CD4-positive, alpha-beta T cell (primary cell): ENCODE results near the gene LRPAP1. TPM values are rescaled to one million over a fixed set of nuclear protein-coding genes. Genes with fewer than 3 reads are reported as not detected.
"Not testable (repeated sequence)": the region's sequence is repeated elsewhere in the genome, so short reads cannot be mapped to it uniquely, and the experiment has no call there.

ENCODE experiments used
- ATAC-seq: fragments of 200-7000 bp; cut with Tn5 transposase; one replicate; pipeline ENCODE4 v1.10.0; 2022; ENCODE audit warnings: mild to moderate bottlenecking; ENCODE audit not compliant: poor library complexity
- CTCF ChIA-PET: fragments of 350-600 bp; sonication (Branson Sonifier 250); formaldehyde crosslinking; loops from one replicate; lab custom pipeline; 2021; ENCODE audit warnings: antibody characterized with exemption, inconsistent platforms; lab: Charles Lee
- POLR2A ChIA-PET: fragments of 350-600 bp; sonication (Branson Sonifier 250); formaldehyde crosslinking; loops from one replicate; lab custom pipeline; 2021; ENCODE audit warnings: antibody characterized with exemption, inconsistent platforms; lab: Charles Lee
- DNase-seq, 14 experiments: peaks; one replicate each; pipeline ENCODE4 v3.0.0-alpha.2; 2013 to 2020; ENCODE audit warnings: mixed read lengths in 2 of 14
- H3K27ac ChIP-seq, 2 donors: one replicate each; pipeline versions ENCODE4 v1.5.1 to v1.7.0; 2013; ENCODE audit warnings: low read length in 2 of 2, low read depth in 1 of 2, mild to moderate bottlenecking in 1 of 2
- H3K27me3 ChIP-seq, 2 experiments: 1 replicate in 1 of 2; 2 replicates in 1 of 2; pipeline versions ENCODE4 v1.6.1 to v1.7.0; 2013; ENCODE audit warnings: low read length in 2 of 2, control low read depth in 1 of 2, mild to moderate bottlenecking in 1 of 2, moderate library complexity in 1 of 2; ENCODE audit not compliant: insufficient read depth in 2 of 2, control insufficient read depth in 1 of 2
- H3K36me3 ChIP-seq: one replicate; pipeline ENCODE4 v1.6.1; 2013; ENCODE audit warnings: low read length, control low read depth; ENCODE audit not compliant: insufficient read depth
- H3K4me1 ChIP-seq: one replicate; pipeline ENCODE4 v1.6.1; 2013; ENCODE audit warnings: low read length, control low read depth; ENCODE audit not compliant: insufficient read depth
- H3K4me3 ChIP-seq: one replicate; pipeline ENCODE4 v1.5.1; 2013; ENCODE audit warnings: mild to moderate bottlenecking, low read length, moderate library complexity
- H3K9me3 ChIP-seq, 2 experiments: 1 replicate in 1 of 2; 2 replicates in 1 of 2; pipeline versions ENCODE4 v1.6.1 to v1.7.0; 2013; ENCODE audit warnings: low read length in 2 of 2, mild to moderate bottlenecking in 2 of 2, control low read depth in 1 of 2, moderate library complexity in 1 of 2; ENCODE audit not compliant: control insufficient read depth in 1 of 2, insufficient read depth in 1 of 2
- H3K27ac Mint-ChIP-seq: one replicate; pipeline ENCODE4 v1.8.0; 2020; ENCODE audit warnings: mixed read lengths
- H3K27me3 Mint-ChIP-seq: one replicate; pipeline ENCODE4 v1.8.0; 2021; ENCODE audit warnings: mixed read lengths
- H3K36me3 Mint-ChIP-seq: one replicate; pipeline ENCODE4 v1.8.0; 2021; ENCODE audit warnings: low read depth, mixed read lengths
- H3K4me1 Mint-ChIP-seq: one replicate; pipeline ENCODE4 v1.8.0; 2021; ENCODE audit warnings: low read depth, mixed read lengths
- H3K4me3 Mint-ChIP-seq: one replicate; pipeline ENCODE4 v1.8.0; 2020; ENCODE audit warnings: mild to moderate bottlenecking, mixed read lengths
- H3K9me3 Mint-ChIP-seq: one replicate; pipeline ENCODE4 v1.8.0; 2020; ENCODE audit warnings: mixed read lengths
- intact Hi-C, 2 experiments: fragments of 100-400 bp; cut with DNase I in 1 of 2; cut with micrococcal nuclease in 1 of 2; formaldehyde crosslinking; loops; one replicate each; pipeline versions ENCODE4 v1.15.1 to v1.9.0; 2023 to 2025; cut with DNase I, micrococcal nuclease
- polyA plus RNA-seq, 2 donors: library from polyadenylated mRNA; unstranded; fragments of 120-200 nt; gene quantifications; one replicate each; pipeline ENCODE4 v1.2.1, GENCODE V29; 2013
- total RNA-seq, 174 experiments: library from RNA in 2 of 174; stranded (reverse) in 2 of 174; gene quantifications; one replicate each; pipeline ENCODE4 v1.2.3 and lab custom pipeline; 2021 to 2026
- TF ChIP-seq, protein P1 (sequence below): fragments of 200-600 bp; IDR thresholded peaks from one replicate; pipeline ENCODE4 v1.8.0; 2022; ENCODE audit warnings: antibody characterized with exemption, mild to moderate bottlenecking

The LRPAP1 gene, protein sequence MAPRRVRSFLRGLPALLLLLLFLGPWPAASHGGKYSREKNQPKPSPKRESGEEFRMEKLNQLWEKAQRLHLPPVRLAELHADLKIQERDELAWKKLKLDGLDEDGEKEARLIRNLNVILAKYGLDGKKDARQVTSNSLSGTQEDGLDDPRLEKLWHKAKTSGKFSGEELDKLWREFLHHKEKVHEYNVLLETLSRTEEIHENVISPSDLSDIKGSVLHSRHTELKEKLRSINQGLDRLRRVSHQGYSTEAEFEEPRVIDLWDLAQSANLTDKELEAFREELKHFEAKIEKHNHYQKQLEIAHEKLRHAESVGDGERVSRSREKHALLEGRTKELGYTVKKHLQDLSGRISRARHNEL
- total RNA-seq: 10 to 100 TPM; 84.2 to 88.0 TPM
- polyA plus RNA-seq (2013, experiment 1 of 2): 100.0 TPM
- polyA plus RNA-seq (2013, experiment 2 of 2): 87.6 TPM
- 67.6 to 162 (median 95.7) reads per million in 172 experiments for total RNA-seq (lab: John Stamatoyannopoulos, UW)

DNA sequence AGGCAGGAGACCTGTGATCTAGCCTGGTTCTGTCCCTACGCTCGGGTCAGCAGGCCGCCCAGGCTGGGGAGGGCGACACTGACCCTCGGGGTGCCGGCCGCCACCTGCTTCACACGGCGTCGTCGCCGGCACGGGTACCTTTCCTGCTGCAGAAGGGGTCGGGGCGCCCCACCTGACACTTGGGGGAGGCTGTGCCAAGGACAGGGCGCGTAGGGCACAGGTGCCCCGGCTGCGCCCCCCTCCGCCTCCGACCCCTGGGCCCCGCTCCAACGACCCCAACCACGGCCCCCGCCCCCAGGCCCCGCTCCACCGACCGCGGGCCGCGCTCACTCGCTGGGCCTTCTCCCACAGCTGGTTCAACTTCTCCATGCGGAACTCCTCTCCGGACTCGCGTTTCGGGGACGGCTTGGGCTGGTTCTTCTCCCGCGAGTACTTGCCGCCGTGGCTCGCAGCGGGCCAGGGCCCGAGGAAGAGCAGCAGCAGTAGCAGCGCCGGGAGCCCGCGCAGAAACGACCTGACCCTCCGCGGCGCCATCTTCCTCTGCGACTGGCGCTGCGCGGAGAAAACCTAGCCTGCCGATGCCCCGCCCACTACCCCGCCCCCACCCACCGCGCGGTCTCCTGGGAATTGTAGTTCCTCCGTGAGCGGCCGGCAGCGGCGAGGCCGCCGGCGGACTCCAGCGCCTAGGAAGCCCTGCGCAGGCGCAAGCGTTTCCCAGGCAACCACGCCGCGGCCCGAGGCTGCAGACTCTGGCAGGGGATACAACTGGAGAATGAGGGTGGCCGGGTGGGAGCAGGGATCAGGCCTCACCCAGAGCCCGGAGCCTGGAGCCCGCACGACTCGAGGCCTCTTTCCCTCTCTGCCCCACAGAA lies at the start of gene LRPAP1:
Gene LRPAP1, minus strand, starts transcription at position 544 of the 872 bp plus-strand sequence. Its CDS starts 10 bp downstream, at position 534.
- Histone ChIP-seq H3K27me3 (no peaks in the 10 kb centered on the region), H3K4me1 (peaks cover 52% of the 10 kb centered on the region), H3K9me3 (peaks cover 0 to 8% of the 10 kb centered on the region in 2 experiments), H3K4me3 (peak within 1 kb of the TSS; percentile 85), H3K27ac (no peak within 1 kb of the TSS), H3K36me3 (peaks cover 23% of the 10 kb centered on the region)
- POLR2A ChIA-PET: interaction anchor here (0.6 kb wide), 1 partner anchor 1039 kb away, joined by 4 read pairs; no protein-coding TSS in a partner anchor
- Mint-ChIP-seq H3K36me3 (peaks cover 28% of the 10 kb centered on the region), H3K4me3 (peak within 1 kb of the TSS; percentile 100), H3K27me3 (no peaks in the 10 kb centered on the region), H3K4me1 (peaks cover 36% of the 10 kb centered on the region), H3K9me3 (no peaks in the 10 kb centered on the region), H3K27ac (peak within 1 kb of the TSS; percentile 94)
- TF ChIP-seq, protein P1, sequence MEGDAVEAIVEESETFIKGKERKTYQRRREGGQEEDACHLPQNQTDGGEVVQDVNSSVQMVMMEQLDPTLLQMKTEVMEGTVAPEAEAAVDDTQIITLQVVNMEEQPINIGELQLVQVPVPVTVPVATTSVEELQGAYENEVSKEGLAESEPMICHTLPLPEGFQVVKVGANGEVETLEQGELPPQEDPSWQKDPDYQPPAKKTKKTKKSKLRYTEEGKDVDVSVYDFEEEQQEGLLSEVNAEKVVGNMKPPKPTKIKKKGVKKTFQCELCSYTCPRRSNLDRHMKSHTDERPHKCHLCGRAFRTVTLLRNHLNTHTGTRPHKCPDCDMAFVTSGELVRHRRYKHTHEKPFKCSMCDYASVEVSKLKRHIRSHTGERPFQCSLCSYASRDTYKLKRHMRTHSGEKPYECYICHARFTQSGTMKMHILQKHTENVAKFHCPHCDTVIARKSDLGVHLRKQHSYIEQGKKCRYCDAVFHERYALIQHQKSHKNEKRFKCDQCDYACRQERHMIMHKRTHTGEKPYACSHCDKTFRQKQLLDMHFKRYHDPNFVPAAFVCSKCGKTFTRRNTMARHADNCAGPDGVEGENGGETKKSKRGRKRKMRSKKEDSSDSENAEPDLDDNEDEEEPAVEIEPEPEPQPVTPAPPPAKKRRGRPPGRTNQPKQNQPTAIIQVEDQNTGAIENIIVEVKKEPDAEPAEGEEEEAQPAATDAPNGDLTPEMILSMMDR: no peak
- ATAC-seq (peak; percentile 91), DNase-seq (peak; percentile 59 to 94 (median 80))
- CTCF ChIA-PET: no interaction called here
- intact Hi-C loops: loop anchor here in 1 of 2 experiments (5.0 to 10.0 kb wide), 3 partner anchors 425 to 1287 kb away; partner anchors contain the start of genes FAM193A, HAUS3 and POLN

DNA sequence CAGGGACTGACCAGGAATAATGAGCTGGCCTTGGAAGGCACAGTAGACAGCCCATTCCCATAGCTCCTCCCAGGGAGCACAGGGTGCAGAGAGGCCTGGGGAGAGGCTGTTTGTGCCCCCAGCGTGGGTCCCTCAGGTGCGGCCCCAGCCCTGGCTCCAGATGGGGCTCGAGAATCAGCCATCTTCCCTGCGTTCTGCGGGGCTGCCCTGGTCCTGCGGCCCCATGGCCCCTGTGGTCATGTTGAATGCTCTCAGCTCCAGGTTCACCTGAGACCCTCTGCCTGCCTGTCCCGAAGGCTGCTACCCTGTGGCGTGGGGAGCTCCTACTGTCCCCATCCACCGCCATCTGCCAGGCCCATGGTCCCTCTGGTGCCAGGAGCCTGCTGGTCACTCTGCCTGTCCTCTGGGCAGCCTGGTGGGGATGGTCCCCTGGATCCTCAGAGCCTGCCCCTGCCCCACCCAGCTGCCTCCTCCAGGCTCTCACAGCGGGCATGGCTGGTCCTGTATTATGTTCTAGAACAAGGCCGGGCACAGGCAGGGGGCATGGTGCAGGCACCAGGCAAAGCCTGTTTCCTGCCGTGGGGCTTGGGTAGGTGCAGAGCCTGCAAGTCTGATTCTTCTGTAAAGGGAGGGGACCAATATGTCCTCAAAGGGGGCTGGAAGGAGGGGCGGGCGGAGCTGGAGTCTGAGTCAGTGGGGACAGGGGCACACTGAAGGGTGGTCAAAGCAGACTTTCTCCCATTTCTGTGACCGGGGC lies 49.3 kb upstream of the LRPAP1 start:
- H3K9me3 Mint-ChIP-seq, H3K4me3 Mint-ChIP-seq, ATAC-seq, H3K27me3 ChIP-seq, DNase-seq, H3K36me3 Mint-ChIP-seq, H3K27ac Mint-ChIP-seq, CTCF ChIA-PET, H3K36me3 ChIP-seq, intact Hi-C loops, H3K9me3 ChIP-seq, H3K27ac ChIP-seq, H3K4me1 Mint-ChIP-seq, H3K4me1 ChIP-seq, H3K4me3 ChIP-seq, POLR2A ChIA-PET: not testable (repeated sequence)
- H3K27me3 Mint-ChIP-seq: peaks cover 23% of the 10 kb centered on the region

DNA sequence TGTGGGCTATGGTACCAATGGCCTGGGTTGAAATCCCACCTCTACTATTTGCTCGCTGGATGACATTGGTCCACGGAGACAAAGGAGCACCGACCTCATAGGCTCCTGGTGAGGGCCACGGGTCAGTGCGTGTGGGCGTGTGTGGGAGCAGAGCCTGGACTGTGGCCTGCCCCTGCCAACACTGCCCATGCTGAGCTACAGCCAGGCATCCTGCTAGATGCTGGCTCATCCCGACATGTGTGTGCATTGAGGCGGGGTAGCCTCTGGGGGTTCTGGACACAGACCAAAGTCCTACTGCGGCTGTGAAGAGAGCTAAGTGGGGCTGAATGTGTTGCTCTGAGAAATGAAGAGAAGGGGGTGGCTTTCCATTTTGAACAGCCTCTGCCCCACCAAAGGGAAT lies 48.6 kb upstream of the LRPAP1 start:
- H3K9me3 Mint-ChIP-seq, H3K27me3 ChIP-seq, H3K9me3 ChIP-seq, H3K36me3 Mint-ChIP-seq, H3K4me3 Mint-ChIP-seq, ATAC-seq, H3K4me1 Mint-ChIP-seq, POLR2A ChIA-PET, CTCF ChIA-PET, H3K27ac ChIP-seq, H3K4me3 ChIP-seq, H3K36me3 ChIP-seq, intact Hi-C loops, H3K4me1 ChIP-seq, DNase-seq, H3K27ac Mint-ChIP-seq: not testable (repeated sequence)
- peaks cover 23% of the 10 kb centered on the region for H3K27me3 Mint-ChIP-seq

DNA sequence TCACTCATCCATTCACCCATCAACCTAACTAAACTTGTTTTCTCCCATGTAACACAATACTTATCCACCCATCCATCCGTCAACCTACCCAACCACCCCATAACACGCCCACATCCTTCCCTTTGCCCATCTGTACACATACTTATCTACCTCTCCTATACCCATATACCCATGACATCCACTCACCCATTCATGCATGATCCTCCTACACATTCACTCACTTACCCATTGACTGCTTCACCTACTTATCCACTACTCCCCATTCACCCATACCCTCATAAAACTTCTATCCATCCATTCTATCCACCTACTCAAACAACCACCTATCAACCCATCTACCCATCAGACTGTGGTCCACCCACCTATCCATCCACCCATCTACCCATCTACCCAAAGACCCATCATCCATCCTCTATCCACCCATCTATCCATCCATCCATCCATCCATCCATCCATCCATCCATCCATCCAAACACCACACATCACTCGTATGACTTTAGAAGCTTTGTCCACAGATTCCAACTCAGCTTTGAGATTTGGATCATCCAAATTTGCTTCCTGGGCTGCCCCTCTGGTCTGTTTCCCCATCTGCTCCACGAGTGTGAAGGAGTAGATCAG lies 46.4 kb upstream of the LRPAP1 start:
- POLR2A ChIA-PET, intact Hi-C loops, H3K27ac Mint-ChIP-seq, H3K4me1 Mint-ChIP-seq, H3K4me1 ChIP-seq, ATAC-seq, CTCF ChIA-PET, H3K27ac ChIP-seq, H3K9me3 Mint-ChIP-seq, H3K36me3 Mint-ChIP-seq, H3K27me3 ChIP-seq, H3K4me3 ChIP-seq, H3K9me3 ChIP-seq, H3K36me3 ChIP-seq, H3K4me3 Mint-ChIP-seq, DNase-seq: not testable (repeated sequence)
- H3K27me3 Mint-ChIP-seq: peaks cover 23% of the 10 kb centered on the region

DNA sequence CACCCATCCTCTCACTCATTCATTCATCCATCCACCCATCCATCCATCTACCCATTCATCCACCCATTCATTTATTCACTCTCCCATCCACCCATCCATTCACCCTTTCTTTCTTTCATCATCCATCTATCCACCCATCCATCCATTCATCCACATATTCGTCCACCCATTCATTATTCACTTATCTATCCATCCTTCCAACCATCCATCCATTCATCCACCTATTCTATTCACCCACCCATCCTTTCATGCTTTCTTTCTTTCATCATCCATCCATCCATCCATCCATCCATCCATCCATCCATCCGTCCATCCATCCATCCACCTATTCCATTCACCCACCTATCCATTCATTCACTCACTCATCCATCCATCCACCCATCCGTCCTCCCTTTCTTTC lies 45.8 kb upstream of the LRPAP1 start:
- H3K27ac ChIP-seq, H3K27ac Mint-ChIP-seq, ATAC-seq, DNase-seq, H3K36me3 ChIP-seq, POLR2A ChIA-PET, H3K9me3 ChIP-seq, H3K36me3 Mint-ChIP-seq, CTCF ChIA-PET, H3K27me3 ChIP-seq, H3K4me3 Mint-ChIP-seq, H3K4me1 ChIP-seq, H3K4me3 ChIP-seq, intact Hi-C loops, H3K4me1 Mint-ChIP-seq, H3K9me3 Mint-ChIP-seq: not testable (repeated sequence)
- peaks cover 23% of the 10 kb centered on the region for H3K27me3 Mint-ChIP-seq
